Nephron progenitor cell (in vitro differentiated cells): Measurements from ENCODE around the gene VSX1.

Experiments used
- DNase-seq: peaks from one replicate; pipeline ENCODE4 v3.0.0; 2021
- H3K27ac Mint-ChIP-seq: 2 replicates; pipeline ENCODE4 v1.8.0; 2021; ENCODE audit warnings: mild to moderate bottlenecking, moderate library complexity, mixed read lengths
- H3K27me3 Mint-ChIP-seq: 2 replicates; pipeline ENCODE4 v1.8.0; 2021; ENCODE audit warnings: mild to moderate bottlenecking, low read depth, mixed read lengths; ENCODE audit not compliant: poor library complexity
- H3K36me3 Mint-ChIP-seq: 2 replicates; pipeline ENCODE4 v1.8.0; 2021; ENCODE audit warnings: low read depth, mixed read lengths
- H3K4me1 Mint-ChIP-seq: 2 replicates; pipeline ENCODE4 v1.8.0; 2021; ENCODE audit warnings: mixed read lengths
- H3K4me3 Mint-ChIP-seq: 2 replicates; pipeline ENCODE4 v1.8.0; 2021; ENCODE audit warnings: mild to moderate bottlenecking, moderate library complexity, mixed read lengths
- H3K9me3 Mint-ChIP-seq: 2 replicates; pipeline ENCODE4 v1.8.0; 2021; ENCODE audit warnings: mild to moderate bottlenecking, moderate library complexity, mixed read lengths
- TF ChIP-seq, protein P1 (sequence below): fragments of 200-600 bp; sonication (generic); IDR thresholded peaks from 2 replicates; pipeline ENCODE4 v1.5.0; 2021; ENCODE audit warnings: antibody characterized with exemption

VSX1 gene

DNA sequence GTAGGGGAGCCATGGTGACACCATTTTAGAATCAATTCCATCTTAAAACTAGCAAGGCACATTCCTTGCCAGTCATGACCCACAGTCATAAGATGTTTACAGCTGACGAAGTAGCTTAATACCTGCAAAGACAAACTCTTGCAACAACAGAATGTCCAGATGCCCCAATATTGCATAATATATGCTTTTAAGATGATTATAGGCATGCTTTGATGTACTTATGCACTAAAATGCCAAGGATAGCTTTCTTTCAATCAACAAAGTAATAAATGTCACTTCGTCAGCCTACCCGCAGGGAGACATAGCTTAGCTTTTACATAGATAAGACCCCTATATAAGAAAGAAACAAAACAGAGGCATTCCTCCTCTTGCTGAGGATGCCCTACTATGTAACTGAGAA is 50.7 kb downstream of the VSX1 start:
- H3K9me3 Mint-ChIP-seq, result no peaks in the 10 kb centered on the region
- no peak overlapping the region for H3K27ac Mint-ChIP-seq
- H3K27me3 Mint-ChIP-seq, result peaks cover 31% of the 10 kb centered on the region
- H3K4me3 Mint-ChIP-seq, result no peak overlapping the region
- no peaks in the 10 kb centered on the region for H3K36me3 Mint-ChIP-seq
- DNase-seq, result no peak
- peaks cover 10% of the 10 kb centered on the region for H3K4me1 Mint-ChIP-seq
- TF ChIP-seq, protein P1, sequence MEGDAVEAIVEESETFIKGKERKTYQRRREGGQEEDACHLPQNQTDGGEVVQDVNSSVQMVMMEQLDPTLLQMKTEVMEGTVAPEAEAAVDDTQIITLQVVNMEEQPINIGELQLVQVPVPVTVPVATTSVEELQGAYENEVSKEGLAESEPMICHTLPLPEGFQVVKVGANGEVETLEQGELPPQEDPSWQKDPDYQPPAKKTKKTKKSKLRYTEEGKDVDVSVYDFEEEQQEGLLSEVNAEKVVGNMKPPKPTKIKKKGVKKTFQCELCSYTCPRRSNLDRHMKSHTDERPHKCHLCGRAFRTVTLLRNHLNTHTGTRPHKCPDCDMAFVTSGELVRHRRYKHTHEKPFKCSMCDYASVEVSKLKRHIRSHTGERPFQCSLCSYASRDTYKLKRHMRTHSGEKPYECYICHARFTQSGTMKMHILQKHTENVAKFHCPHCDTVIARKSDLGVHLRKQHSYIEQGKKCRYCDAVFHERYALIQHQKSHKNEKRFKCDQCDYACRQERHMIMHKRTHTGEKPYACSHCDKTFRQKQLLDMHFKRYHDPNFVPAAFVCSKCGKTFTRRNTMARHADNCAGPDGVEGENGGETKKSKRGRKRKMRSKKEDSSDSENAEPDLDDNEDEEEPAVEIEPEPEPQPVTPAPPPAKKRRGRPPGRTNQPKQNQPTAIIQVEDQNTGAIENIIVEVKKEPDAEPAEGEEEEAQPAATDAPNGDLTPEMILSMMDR, result no peak

- H3K27ac Mint-ChIP-seq, result no peak overlapping the region
- H3K4me1 Mint-ChIP-seq, result peaks cover 5% of the 10 kb centered on the region
- no peak for DNase-seq
- no peak overlapping the region for H3K4me3 Mint-ChIP-seq
- no peaks in the 10 kb centered on the region for H3K36me3 Mint-ChIP-seq
- no peaks in the 10 kb centered on the region for H3K9me3 Mint-ChIP-seq
- TF ChIP-seq, protein P1, result no peak
- peaks cover 36% of the 10 kb centered on the region for H3K27me3 Mint-ChIP-seq
Observed at GRCh38 chr20:25030649-25031207, 51.2 kb downstream of the VSX1 start.

GRCh38 chr20:25030007-25030648 is 51.8 kb downstream of the VSX1 start:
- Mint-ChIP-seq H3K4me1 (peaks cover 5% of the 10 kb centered on the region), H3K4me3 (no peak overlapping the region), H3K9me3 (no peaks in the 10 kb centered on the region), H3K27ac (no peak overlapping the region), H3K27me3 (peaks cover 41% of the 10 kb centered on the region), H3K36me3 (no peaks in the 10 kb centered on the region)
- TF ChIP-seq, protein P1, result no peak
- no peak for DNase-seq

DNA sequence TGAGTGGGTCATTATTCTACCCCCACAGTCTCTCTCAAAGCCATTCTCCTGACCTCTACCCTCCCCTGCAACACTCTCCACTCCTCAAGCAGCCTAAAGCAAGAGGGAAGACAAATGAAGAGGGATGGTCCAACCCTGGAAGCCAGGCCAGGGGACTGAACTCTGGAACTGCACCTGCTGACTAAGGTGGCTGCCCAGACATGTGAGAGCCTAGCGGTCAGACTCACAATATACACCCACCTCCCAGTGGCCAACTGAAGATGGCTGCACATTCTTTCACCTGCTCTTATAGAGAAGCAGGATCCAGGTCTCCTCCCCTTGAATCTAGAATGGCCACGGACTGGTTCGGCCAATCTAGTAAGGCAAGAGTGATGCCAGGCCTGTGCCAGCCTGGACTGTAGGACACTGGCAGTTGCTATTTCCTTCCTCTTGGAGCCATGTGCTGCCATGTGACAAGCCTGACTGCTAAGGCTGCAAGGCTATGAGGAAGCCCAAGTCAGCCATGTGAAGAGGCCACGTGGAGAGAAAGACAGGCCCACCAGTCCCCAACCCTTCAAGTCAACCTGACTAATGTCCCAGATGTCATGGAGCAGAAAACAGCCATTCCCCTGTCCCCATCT is 55.8 kb downstream of the VSX1 start:
- H3K9me3 Mint-ChIP-seq, result no peaks in the 10 kb centered on the region
- H3K27me3 Mint-ChIP-seq, result peaks cover 32% of the 10 kb centered on the region
- H3K4me3 Mint-ChIP-seq, result no peak overlapping the region
- no peak overlapping the region for H3K27ac Mint-ChIP-seq
- DNase-seq, result no peak
- no peaks in the 10 kb centered on the region for H3K4me1 Mint-ChIP-seq
- TF ChIP-seq, protein P1, result no peak
- H3K36me3 Mint-ChIP-seq, result no peaks in the 10 kb centered on the region
